ENCODE results near the gene CYP26B1.

Gene CYP26B1

GRCh38 chr2:72147303-72147971 is at the start of gene CYP26B1:
Gene CYP26B1, minus strand, starts transcription at chr2:72147862. Its CDS starts 28 bp downstream, at chr2:72147834.
- no peak for TF ChIP-seq ZNF274 (IDR thresholded peaks at IDR 0.05; ENCODE audit: low read depth, low read length)
- H3K4me3 ChIP-seq (ENCODE audit: low read length): no peak within 1 kb of the TSS

GRCh38 chr2:72193723-72194122 is 46.1 kb upstream of the CYP26B1 start:
- TF ChIP-seq ZNF274 (IDR thresholded peaks at IDR 0.05; ENCODE audit: low read depth, low read length): no peak
- no peak overlapping the region for H3K4me3 ChIP-seq (ENCODE audit: low read length)

- no peak for TF ChIP-seq ZNF274 (IDR thresholded peaks at IDR 0.05; ENCODE audit: low read depth, low read length)
- H3K4me3 ChIP-seq (ENCODE audit: low read length): no peak overlapping the region
Measured at GRCh38 chr2:72191441-72191840, 43.8 kb upstream of the CYP26B1 start.

- TF ChIP-seq ZNF274 (IDR thresholded peaks at IDR 0.05; ENCODE audit: low read depth, low read length): no peak
- H3K4me3 ChIP-seq (ENCODE audit: low read length): no peak overlapping the region
Measured at GRCh38 chr2:72185206-72185605, 37.5 kb upstream of the CYP26B1 start.

- H3K4me3 ChIP-seq (ENCODE audit: low read length): no peak overlapping the region
- no peak for TF ChIP-seq ZNF274 (IDR thresholded peaks at IDR 0.05; ENCODE audit: low read depth, low read length)
Measured at GRCh38 chr2:72183466-72183865, 35.8 kb upstream of the CYP26B1 start.

GRCh38 chr2:72183016-72183415 is 35.4 kb upstream of the CYP26B1 start:
- H3K4me3 ChIP-seq (ENCODE audit: low read length): no peak overlapping the region
- no peak for TF ChIP-seq ZNF274 (IDR thresholded peaks at IDR 0.05; ENCODE audit: low read depth, low read length)

GRCh38 chr2:72182547-72182946 is 34.9 kb upstream of the CYP26B1 start:
- no peak overlapping the region for H3K4me3 ChIP-seq (ENCODE audit: low read length)
- no peak for TF ChIP-seq ZNF274 (IDR thresholded peaks at IDR 0.05; ENCODE audit: low read depth, low read length)

GRCh38 chr2:72181616-72182015 is 34.0 kb upstream of the CYP26B1 start:
- no peak overlapping the region for H3K4me3 ChIP-seq (ENCODE audit: low read length)
- TF ChIP-seq ZNF274 (IDR thresholded peaks at IDR 0.05; ENCODE audit: low read depth, low read length): no peak

GRCh38 chr2:72180351-72180750 is 32.7 kb upstream of the CYP26B1 start:
- no peak overlapping the region for H3K4me3 ChIP-seq (ENCODE audit: low read length)
- TF ChIP-seq ZNF274 (IDR thresholded peaks at IDR 0.05; ENCODE audit: low read depth, low read length): no peak

- TF ChIP-seq ZNF274 (IDR thresholded peaks at IDR 0.05; ENCODE audit: low read depth, low read length): no peak
- H3K4me3 ChIP-seq (ENCODE audit: low read length): no peak overlapping the region
Measured at GRCh38 chr2:72178551-72178950, 30.9 kb upstream of the CYP26B1 start.

- TF ChIP-seq ZNF274 (IDR thresholded peaks at IDR 0.05; ENCODE audit: low read depth, low read length): no peak
- H3K4me3 ChIP-seq (ENCODE audit: low read length): no peak overlapping the region
Measured at GRCh38 chr2:72176281-72176680, 28.6 kb upstream of the CYP26B1 start.

- no peak overlapping the region for H3K4me3 ChIP-seq (ENCODE audit: low read length)
- no peak for TF ChIP-seq ZNF274 (IDR thresholded peaks at IDR 0.05; ENCODE audit: low read depth, low read length)
Measured at GRCh38 chr2:72175636-72176035, 28.0 kb upstream of the CYP26B1 start.

GRCh38 chr2:72173640-72174321 is 26.1 kb upstream of the CYP26B1 start:
- no peak overlapping the region for H3K4me3 ChIP-seq (ENCODE audit: low read length)
- no peak for TF ChIP-seq ZNF274 (IDR thresholded peaks at IDR 0.05; ENCODE audit: low read depth, low read length)

- no peak for TF ChIP-seq ZNF274 (IDR thresholded peaks at IDR 0.05; ENCODE audit: low read depth, low read length)
- H3K4me3 ChIP-seq (ENCODE audit: low read length): no peak overlapping the region
Measured at GRCh38 chr2:72172478-72172877, 24.8 kb upstream of the CYP26B1 start.

GRCh38 chr2:72166279-72166678 is 18.6 kb upstream of the CYP26B1 start:
- no peak overlapping the region for H3K4me3 ChIP-seq (ENCODE audit: low read length)
- TF ChIP-seq ZNF274 (IDR thresholded peaks at IDR 0.05; ENCODE audit: low read depth, low read length): no peak

All from GM08714 (cell line).